ENCODE measurements around the gene BFSP2. TPM values are rescaled to one million over a fixed set of nuclear protein-coding genes. Genes with fewer than 3 reads are reported as not detected.

BFSP2 gene
- total and polyA plus RNA-seq, 2 of the 13 experiments (the other 11 are each of a cell fraction or from before 2014, with no cell fraction given), result not detected

DNA sequence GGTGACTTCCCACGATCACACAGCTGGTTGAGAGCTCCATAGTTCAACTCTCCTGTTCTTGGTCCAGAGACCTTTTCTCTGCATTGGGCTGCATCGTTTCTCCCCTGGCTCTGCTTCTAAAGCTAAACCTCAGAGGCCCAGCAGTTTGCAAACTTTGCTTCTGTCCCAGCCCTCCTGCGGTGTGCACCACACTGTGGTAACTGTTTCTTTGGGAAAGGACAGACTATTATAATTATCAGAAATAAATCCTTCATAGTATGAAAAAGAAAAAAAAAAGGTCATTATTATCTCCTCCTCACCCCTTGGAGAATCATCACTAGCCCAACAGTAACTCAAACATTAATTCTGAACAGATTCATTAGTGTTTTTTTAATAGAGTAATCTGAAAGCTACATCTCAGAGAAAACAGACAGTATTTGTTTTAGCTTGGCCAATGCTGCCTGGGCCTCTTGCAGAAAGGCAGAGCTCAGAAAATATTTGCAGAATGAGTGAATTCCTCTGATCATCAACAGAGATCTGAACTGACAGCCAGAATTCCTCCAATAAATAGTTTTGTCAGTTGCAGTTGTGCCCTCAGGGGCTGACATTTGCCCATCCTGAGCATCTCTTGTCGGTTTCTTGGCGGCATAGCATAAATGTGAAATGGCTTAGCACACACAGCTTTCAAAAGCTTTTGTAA, 52.9 kb downstream of the BFSP2 start (continued):
- peak; percentile 53 for TF ChIP-seq HDAC2 (CRISPR knock-in tag; IDR thresholded peaks at IDR 0.05)
- TF ChIP-seq, protein P1, sequence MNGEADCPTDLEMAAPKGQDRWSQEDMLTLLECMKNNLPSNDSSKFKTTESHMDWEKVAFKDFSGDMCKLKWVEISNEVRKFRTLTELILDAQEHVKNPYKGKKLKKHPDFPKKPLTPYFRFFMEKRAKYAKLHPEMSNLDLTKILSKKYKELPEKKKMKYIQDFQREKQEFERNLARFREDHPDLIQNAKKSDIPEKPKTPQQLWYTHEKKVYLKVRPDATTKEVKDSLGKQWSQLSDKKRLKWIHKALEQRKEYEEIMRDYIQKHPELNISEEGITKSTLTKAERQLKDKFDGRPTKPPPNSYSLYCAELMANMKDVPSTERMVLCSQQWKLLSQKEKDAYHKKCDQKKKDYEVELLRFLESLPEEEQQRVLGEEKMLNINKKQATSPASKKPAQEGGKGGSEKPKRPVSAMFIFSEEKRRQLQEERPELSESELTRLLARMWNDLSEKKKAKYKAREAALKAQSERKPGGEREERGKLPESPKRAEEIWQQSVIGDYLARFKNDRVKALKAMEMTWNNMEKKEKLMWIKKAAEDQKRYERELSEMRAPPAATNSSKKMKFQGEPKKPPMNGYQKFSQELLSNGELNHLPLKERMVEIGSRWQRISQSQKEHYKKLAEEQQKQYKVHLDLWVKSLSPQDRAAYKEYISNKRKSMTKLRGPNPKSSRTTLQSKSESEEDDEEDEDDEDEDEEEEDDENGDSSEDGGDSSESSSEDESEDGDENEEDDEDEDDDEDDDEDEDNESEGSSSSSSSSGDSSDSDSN (CRISPR knock-in tag; IDR thresholded peaks at IDR 0.05), result 0 out of 2 replicates have a peak, but pooled peaks have one; percentile 30
- TF ChIP-seq, protein P2, sequence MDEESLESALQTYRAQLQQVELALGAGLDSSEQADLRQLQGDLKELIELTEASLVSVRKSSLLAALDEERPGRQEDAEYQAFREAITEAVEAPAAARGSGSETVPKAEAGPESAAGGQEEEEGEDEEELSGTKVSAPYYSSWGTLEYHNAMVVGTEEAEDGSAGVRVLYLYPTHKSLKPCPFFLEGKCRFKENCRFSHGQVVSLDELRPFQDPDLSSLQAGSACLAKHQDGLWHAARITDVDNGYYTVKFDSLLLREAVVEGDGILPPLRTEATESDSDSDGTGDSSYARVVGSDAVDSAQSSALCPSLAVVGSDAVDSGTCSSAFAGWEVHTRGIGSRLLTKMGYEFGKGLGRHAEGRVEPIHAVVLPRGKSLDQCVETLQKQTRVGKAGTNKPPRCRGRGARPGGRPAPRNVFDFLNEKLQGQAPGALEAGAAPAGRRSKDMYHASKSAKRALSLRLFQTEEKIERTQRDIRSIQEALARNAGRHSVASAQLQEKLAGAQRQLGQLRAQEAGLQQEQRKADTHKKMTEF (CRISPR knock-in tag; IDR thresholded peaks at IDR 0.05), result no peak
- 0 out of 2 replicates have a peak, but pooled peaks have one; percentile 13 for TF ChIP-seq CEBPG (CRISPR knock-in tag; IDR thresholded peaks at IDR 0.05)
- peak; percentile 20; the same call in 1 of the 2 replicates for TF ChIP-seq SOX5 (CRISPR knock-in tag; IDR thresholded peaks at IDR 0.05; ENCODE audit: borderline replicate concordance)
- TF ChIP-seq NCOA2 (CRISPR knock-in tag; IDR thresholded peaks at IDR 0.05), result peak; percentile 58; the same call in 1 of the 2 replicates
- TF ChIP-seq FOXO1 (CRISPR knock-in tag; IDR thresholded peaks at IDR 0.05), result 0 out of 2 replicates have a peak, but pooled peaks have one; percentile 26
- TF ChIP-seq PTBP1 (IDR thresholded peaks at IDR 0.05; ENCODE audit: low read depth, low read length, poor library complexity, severe bottlenecking), result no peak
- TF ChIP-seq MAFF (IDR thresholded peaks at IDR 0.05; ENCODE audit: low read depth, low read length), result 0 out of 2 replicates have a peak, but pooled peaks have one; percentile 35
- TF ChIP-seq, protein P3, sequence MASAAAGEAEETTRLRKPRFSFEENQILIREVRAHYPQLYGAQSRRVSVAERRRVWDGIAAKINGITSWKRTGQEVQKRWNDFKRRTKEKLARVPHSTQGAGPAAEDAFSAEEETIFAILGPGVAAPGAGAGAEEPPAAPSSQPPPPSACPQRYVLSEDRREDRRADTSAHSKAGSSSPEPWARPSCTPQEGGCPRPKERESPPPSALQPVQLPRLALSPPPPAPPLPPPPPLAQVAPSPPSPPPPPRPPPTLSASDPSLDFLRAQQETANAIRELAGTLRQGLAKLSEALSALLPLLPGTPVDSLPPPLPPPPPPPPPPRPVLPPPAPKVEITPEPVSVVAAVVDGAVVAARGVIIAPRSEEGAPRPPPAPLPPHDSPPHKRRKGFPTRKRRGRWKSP (CRISPR knock-in tag; IDR thresholded peaks at IDR 0.05), result no peak
- TF ChIP-seq ZNF264 (CRISPR knock-in tag; IDR thresholded peaks at IDR 0.05), result 0 out of 2 replicates have a peak, but pooled peaks have one; percentile 32
- no peak for TF ChIP-seq ZNF121 (CRISPR knock-in tag; IDR thresholded peaks at IDR 0.05)
- TF ChIP-seq, protein P4, sequence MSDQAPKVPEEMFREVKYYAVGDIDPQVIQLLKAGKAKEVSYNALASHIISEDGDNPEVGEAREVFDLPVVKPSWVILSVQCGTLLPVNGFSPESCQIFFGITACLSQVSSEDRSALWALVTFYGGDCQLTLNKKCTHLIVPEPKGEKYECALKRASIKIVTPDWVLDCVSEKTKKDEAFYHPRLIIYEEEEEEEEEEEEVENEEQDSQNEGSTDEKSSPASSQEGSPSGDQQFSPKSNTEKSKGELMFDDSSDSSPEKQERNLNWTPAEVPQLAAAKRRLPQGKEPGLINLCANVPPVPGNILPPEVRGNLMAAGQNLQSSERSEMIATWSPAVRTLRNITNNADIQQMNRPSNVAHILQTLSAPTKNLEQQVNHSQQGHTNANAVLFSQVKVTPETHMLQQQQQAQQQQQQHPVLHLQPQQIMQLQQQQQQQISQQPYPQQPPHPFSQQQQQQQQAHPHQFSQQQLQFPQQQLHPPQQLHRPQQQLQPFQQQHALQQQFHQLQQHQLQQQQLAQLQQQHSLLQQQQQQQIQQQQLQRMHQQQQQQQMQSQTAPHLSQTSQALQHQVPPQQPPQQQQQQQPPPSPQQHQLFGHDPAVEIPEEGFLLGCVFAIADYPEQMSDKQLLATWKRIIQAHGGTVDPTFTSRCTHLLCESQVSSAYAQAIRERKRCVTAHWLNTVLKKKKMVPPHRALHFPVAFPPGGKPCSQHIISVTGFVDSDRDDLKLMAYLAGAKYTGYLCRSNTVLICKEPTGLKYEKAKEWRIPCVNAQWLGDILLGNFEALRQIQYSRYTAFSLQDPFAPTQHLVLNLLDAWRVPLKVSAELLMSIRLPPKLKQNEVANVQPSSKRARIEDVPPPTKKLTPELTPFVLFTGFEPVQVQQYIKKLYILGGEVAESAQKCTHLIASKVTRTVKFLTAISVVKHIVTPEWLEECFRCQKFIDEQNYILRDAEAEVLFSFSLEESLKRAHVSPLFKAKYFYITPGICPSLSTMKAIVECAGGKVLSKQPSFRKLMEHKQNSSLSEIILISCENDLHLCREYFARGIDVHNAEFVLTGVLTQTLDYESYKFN (CRISPR knock-in tag; conservative IDR thresholded peaks at IDR 0.05), result peak; percentile 77
- TF ChIP-seq, protein P5, sequence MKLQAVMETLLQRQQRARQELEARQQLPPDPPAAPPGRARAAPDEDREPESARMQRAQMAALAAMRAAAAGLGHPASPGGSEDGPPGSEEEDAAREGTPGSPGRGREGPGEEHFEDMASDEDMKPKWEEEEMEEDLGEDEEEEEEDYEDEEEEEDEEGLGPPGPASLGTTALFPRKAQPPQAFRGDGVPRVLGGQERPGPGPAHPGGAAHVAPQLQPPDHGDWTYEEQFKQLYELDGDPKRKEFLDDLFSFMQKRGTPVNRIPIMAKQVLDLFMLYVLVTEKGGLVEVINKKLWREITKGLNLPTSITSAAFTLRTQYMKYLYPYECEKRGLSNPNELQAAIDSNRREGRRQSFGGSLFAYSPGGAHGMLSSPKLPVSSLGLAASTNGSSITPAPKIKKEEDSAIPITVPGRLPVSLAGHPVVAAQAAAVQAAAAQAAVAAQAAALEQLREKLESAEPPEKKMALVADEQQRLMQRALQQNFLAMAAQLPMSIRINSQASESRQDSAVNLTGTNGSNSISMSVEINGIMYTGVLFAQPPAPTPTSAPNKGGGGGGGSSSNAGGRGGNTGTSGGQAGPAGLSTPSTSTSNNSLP (IDR thresholded peaks at IDR 0.05; ENCODE audit: low read depth, low read length), result peak; percentile 67
- TF ChIP-seq SOX6 (IDR thresholded peaks at IDR 0.05), result no peak
- peak; percentile 55 for TF ChIP-seq SOX6 (CRISPR knock-in tag; IDR thresholded peaks at IDR 0.05)
